GM12874 (cell line): ENCODE measurements around the gene ANXA8.
"Not testable (repeated sequence)": the region's sequence is repeated elsewhere in the genome, so short reads cannot be mapped to it uniquely, and the experiment has no call there.

Experiments used
- TF ChIP-seq, protein P1 (sequence below): IDR thresholded peaks from 2 replicates; pipeline ENCODE4 v1.5.1; 2011; ENCODE audit warnings: low read depth, mild to moderate bottlenecking, control low read depth, low read length, moderate library complexity; ENCODE audit not compliant: insufficient read depth

Gene ANXA8, protein sequence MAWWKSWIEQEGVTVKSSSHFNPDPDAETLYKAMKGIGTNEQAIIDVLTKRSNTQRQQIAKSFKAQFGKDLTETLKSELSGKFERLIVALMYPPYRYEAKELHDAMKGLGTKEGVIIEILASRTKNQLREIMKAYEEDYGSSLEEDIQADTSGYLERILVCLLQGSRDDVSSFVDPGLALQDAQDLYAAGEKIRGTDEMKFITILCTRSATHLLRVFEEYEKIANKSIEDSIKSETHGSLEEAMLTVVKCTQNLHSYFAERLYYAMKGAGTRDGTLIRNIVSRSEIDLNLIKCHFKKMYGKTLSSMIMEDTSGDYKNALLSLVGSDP

DNA sequence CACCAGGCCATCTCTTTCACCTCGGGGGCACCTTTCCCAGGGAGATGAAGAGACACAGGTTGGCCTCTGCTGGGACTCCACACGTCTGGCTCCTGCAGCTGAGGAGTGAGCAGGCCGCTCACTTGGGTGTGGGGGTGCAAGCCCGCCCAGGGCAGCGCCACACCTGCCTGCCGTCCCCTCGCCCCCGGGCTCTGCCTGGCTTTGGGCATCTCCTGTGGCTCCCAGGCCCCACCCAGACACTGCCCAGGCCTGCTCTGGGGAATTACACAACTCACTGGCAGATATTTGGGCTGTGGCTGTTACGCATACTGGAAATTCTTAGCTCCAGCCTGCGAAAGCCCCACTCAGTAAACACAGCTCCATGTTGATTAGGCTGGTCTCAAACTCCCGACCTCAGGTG, at the start of gene ANXA8:
Gene ANXA8 (minus strand): TSS at position 193 of the 400 bp plus-strand sequence. CDS start 182 bp downstream, at position 11.
- TF ChIP-seq, protein P1, sequence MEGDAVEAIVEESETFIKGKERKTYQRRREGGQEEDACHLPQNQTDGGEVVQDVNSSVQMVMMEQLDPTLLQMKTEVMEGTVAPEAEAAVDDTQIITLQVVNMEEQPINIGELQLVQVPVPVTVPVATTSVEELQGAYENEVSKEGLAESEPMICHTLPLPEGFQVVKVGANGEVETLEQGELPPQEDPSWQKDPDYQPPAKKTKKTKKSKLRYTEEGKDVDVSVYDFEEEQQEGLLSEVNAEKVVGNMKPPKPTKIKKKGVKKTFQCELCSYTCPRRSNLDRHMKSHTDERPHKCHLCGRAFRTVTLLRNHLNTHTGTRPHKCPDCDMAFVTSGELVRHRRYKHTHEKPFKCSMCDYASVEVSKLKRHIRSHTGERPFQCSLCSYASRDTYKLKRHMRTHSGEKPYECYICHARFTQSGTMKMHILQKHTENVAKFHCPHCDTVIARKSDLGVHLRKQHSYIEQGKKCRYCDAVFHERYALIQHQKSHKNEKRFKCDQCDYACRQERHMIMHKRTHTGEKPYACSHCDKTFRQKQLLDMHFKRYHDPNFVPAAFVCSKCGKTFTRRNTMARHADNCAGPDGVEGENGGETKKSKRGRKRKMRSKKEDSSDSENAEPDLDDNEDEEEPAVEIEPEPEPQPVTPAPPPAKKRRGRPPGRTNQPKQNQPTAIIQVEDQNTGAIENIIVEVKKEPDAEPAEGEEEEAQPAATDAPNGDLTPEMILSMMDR: not testable (repeated sequence)

DNA sequence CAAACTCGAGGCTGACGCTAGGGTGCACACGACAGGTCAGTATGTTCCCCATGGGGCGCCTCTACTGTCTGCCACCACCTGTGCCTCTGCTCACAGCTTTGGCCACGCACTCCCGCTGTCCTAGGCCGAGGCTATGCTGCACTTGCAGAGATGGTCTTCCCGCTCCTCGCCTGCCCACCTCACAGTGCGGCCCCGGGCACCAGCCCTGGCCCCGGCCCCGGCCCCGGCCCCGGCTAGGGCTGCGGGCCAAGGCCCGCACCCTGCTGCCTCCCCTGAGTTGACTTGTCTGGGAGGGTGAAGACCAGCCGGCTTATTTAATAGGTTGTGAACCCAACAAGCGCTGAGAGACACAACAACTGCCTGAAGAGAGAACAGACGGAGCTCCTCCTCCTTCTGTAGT, 39.6 kb upstream of the ANXA8 start, which contains the start of gene AGAP9:
Gene AGAP9 (minus strand): TSS at position 164 of the 400 bp plus-strand sequence. CDS start 112 bp downstream, at position 52.
- TF ChIP-seq, protein P1: not testable (repeated sequence)

DNA sequence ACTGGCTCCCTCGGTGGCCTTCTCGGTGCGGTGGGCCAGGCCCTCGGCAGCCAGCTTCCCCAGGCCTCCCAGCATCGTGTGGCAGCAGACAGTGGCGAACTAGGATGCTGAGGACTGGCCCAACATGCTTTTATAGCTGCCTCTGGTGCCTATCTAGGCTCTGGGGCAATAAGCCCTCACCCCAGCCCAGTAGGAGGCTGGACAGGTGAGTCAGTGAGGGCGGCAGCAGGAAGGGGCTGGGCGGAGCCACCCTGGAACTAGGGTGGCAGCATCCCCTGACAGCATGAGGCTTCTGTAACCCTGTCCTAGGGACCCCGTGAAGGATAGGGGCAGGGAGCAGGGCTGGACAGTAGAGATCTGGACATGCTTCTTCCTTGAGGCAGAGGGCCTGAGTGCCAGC, 7.7 kb upstream of the ANXA8 start, which contains the start of gene FAM25G:
Gene FAM25G (minus strand): TSS at position 101 of the 400 bp plus-strand sequence. CDS start 26 bp downstream, at position 75.
- TF ChIP-seq, protein P1: not testable (repeated sequence)

DNA sequence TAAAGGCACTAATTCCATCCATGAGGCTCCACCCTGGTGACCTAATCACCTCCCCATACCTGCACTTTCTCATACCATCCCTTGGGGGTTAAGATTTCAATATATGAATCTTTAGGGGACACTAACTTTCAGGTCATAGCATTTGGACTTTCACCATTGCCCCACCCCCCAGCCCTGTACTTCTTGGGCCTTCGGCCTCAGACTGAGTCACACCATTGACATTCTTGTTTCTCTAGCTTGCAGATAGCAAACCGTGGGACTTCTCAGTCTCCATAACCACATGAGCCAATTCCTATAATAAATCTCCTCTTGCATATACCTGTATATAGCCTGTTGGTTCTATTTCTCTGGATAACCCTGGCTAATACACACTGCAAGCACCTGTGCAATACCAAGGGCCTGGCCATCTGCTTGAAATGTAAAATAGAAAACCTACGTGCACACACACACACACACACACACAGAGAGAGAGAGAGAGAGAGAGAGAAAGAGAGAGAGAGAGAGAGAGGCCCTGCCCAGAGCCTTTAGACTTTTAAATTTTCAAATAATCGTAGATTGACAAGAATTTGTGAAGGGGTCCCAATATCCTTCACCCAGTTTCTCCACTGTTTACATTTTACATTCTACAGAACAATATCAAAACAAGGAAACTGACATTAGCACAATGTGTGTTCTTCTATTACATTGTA, 25.3 kb downstream of the ANXA8 start:
- TF ChIP-seq, protein P1: no peak

DNA sequence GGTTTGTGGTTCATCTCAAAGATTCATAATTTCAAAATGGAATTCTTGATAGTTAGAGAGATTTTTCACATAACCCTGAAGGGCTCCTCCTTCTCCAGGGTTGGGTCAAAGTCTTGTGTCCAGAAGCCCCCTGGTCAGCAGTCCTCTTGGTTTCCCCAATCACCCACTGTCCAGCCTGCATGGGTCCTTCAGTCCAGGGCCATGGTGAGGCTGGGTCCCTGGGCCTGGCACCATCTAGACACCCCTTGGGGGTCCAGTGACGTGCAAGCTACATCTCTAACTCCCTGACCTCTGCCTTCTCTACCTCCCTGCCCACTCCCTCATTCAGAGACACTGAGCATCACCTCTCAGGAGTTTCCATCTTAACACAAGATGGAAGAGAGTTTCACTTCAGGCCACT, 26.1 kb downstream of the ANXA8 start:
- TF ChIP-seq, protein P1: no peak

DNA sequence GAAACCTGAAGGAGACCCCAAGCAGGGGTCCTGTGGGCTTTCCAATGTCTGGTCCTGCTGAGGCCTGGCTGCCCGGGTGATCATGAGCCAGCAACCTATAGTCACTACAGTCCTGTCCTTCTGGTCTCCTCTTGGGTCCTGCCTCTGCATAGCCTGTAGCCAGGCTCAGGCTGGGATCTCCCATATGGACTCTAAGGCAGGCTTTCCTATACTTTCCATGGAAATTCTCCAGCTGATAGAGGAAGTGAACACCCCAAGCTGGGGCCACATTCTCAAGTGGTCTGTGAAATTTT, 26.4 kb downstream of the ANXA8 start:
- TF ChIP-seq, protein P1: no peak

DNA sequence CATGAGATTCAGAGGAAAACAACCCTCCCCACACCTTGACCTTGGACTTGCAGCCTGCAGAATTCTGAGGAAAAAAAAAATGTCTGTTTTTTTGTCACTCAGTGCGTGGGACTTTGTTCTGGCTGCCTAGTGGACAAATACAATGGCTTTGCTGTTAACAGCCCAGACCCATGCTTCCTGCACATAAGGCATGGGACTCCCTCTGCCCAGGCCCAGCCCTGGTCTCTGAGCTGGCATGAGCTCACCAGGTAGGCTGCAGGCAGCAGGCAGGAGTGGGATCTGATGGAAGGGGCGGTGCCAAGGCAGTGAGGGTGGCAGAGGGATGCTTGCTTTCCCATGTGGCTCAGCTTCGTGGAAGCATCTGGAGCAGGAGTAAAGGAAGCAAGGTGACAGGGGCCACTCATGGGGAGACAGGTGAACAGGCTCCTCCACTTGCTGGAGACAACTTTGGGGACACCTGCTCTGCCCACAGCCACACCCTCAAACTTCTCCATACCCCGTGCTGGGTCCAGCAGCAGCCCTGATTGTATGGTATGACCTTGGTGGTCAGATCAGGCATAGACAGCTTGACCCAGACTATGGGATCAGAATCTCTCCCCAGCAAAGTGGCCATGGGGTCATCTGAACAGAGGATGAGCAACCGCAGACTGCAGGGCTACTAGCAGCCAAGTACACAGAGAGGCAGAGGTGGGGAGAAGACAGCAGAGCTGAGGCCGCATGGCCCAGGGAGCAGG, 27.0 kb downstream of the ANXA8 start:
- TF ChIP-seq, protein P1: no peak
